ENCODE results near the gene TMEM95. TPM values are rescaled to one million over a fixed set of nuclear protein-coding genes. Genes with fewer than 3 reads are reported as not detected.

TMEM95 gene
- total and polyA plus RNA-seq, 2 donors (not counting 1 experiment from before 2014, with no cell fraction given): 0.25 TPM; not detected in 1

GRCh38 chr17:7317161-7317803 is 37.7 kb upstream of the TMEM95 start:
- peak overlapping the region; percentile 59 for H3K27ac Mint-ChIP-seq
- H3K36me3 ChIP-seq (replicated peaks in 1 of 2; ENCODE audit: control extremely low read depth in 1 of 2, control insufficient read depth in 1 of 2, extremely low read depth in 1 of 2, insufficient read depth in 2 of 2, low read length in 1 of 2): peaks cover 5 to 67% of the 10 kb centered on the region in 2 experiments
- no peak for ATAC-seq (ENCODE audit: low read depth)

More at GRCh38 chr17:7317161-7317803, 37.7 kb upstream of the TMEM95 start:
- H3K4me2 ChIP-seq (replicated peaks; ENCODE audit: low read depth, low read length, poor library complexity, severe bottlenecking): no peak overlapping the region
- POLR2A ChIA-PET: interaction anchor here (1.3 kb wide), 1 partner anchor 9 kb away, joined by 4 read pairs; no protein-coding TSS in a partner anchor
- no peak overlapping the region for H3K4me3 ChIP-seq (ENCODE audit: control extremely low read depth in 1 of 5, extremely low read depth in 1 of 5, insufficient read depth in 1 of 5, low read depth in 2 of 5, low read length in 4 of 5)
- no peaks in the 10 kb centered on the region for H3K27me3 ChIP-seq (replicated peaks in 1 of 4; ENCODE audit: control extremely low read depth in 1 of 4, control insufficient read depth in 3 of 4, insufficient read depth in 4 of 4, low read length in 3 of 4)
- no peak for TF ChIP-seq CTCF (IDR thresholded peaks at IDR 0.05)
- TF ChIP-seq EZH2 (IDR thresholded peaks at IDR 0.05; ENCODE audit: borderline replicate concordance, insufficient read depth, low read depth, low read length, poor library complexity, severe bottlenecking): no peak
- H4K20me1 ChIP-seq (ENCODE audit: control insufficient read depth, insufficient read depth, low read length, poor library complexity, severe bottlenecking): peaks cover 26% of the 10 kb centered on the region
- no peak overlapping the region for H3K27ac ChIP-seq (ENCODE audit: low read length in 2 of 2)
- no peak for DNase-seq
- Mint-ChIP-seq H3K4me1 (peaks cover 37% of the 10 kb centered on the region), H3K27me3 (no peaks in the 10 kb centered on the region), H3K9me3 (ENCODE audit: insufficient read depth) (no peaks in the 10 kb centered on the region), H3K4me3 (peak overlapping the region; percentile 64)
- 94% methylated on average over 11 of the region's 16 CpGs for WGBS (ENCODE audit: insufficient coverage)
- no peak overlapping the region for H3K9ac ChIP-seq (ENCODE audit: low read length)
- H3K9me3 ChIP-seq (ENCODE audit: control extremely low read depth in 1 of 3, control insufficient read depth in 2 of 3, insufficient read depth in 1 of 3, low read length in 2 of 3): no peaks in the 10 kb centered on the region
- H2AFZ ChIP-seq (ENCODE audit: insufficient read depth, low read depth, low read length, poor library complexity, severe bottlenecking): no peak overlapping the region
- CTCF ChIA-PET: interaction anchor here (2.2 kb wide), 1 partner anchor 19 kb away, joined by 5 read pairs; the partner anchor contains the start of gene ACAP1
- intact Hi-C loops (cut with micrococcal nuclease): no loop called here
- H3K4me1 ChIP-seq (ENCODE audit: control insufficient read depth in 2 of 2, insufficient read depth in 2 of 2, low read length in 2 of 2): peaks cover 17 to 28% of the 10 kb centered on the region in 2 donors
- H3K79me2 ChIP-seq (ENCODE audit: control insufficient read depth, insufficient read depth, low read length): peaks cover 37% of the 10 kb centered on the region

All from B cell (primary cell).